Bronchial epithelial cell (primary cell): Measurements from ENCODE around the gene CHKA. TPM values are rescaled to one million over a fixed set of nuclear protein-coding genes. Genes with fewer than 3 reads are reported as not detected.
A peak's percentile ranks its signal among the peaks of the same experiment; 100 is the strongest.

Experiments
- DNase-seq: peaks from one replicate; pipeline ENCODE4 v3.0.0-alpha.2; 2010; ENCODE audit warnings: low read depth
- FAIRE-seq: peaks from 2 replicates; lab custom pipeline; 2011; peaks lifted over from hg19 to GRCh38; lab: Jason Lieb, UNC
- H3K27me3 ChIP-seq: 2 replicates; pipeline ENCODE4 v1.5.1; 2011; ENCODE audit warnings: low read length; ENCODE audit not compliant: control insufficient read depth, insufficient read depth
- H3K36me3 ChIP-seq: 2 replicates; pipeline ENCODE4 v1.5.1; 2011; ENCODE audit warnings: low read length; ENCODE audit not compliant: control insufficient read depth, insufficient read depth
- H3K4me3 ChIP-seq: 2 replicates; pipeline ENCODE4 v1.5.1; 2011; ENCODE audit warnings: mild to moderate bottlenecking, low read depth, low read length, control low read depth
- total RNA-seq: library from RNA; depleted of rRNA; stranded (reverse); fragments of >200 nt; gene quantifications from 2 replicates; pipeline ENCODE4 v1.2.1, GENCODE V29; 2014
- TF ChIP-seq, protein P1 (sequence below): IDR thresholded peaks from 2 replicates; pipeline ENCODE4 v1.5.1; 2011; ENCODE audit warnings: mild to moderate bottlenecking, moderate library complexity, low read length, control low read depth, inconsistent platforms; ENCODE audit not compliant: insufficient read depth, severe bottlenecking

CHKA gene
- total RNA-seq, 1 donor from 2014 or later: 7.4 TPM

DNA sequence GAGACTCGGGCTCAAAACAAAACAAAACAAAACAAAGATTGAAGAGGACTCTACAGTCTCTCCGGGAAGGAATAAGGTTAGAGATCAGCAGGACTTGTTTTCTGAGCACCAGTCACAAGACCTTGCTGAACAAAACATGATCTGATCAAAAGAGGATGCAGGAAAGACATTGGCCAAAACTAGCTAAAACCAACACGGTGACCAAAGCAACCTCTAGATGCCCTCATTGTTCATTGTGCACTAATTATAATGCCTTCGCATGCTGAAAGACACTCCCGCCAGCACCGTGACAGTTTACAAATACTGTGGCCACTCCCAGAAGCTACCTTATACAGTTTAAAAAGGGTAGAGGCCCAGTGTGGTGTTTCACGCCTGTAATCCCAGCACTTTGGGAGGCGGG, 15.7 kb upstream of the CHKA start:
- DNase-seq: no peak
- no peaks in the 10 kb centered on the region for H3K36me3 ChIP-seq
- no peaks in the 10 kb centered on the region for H3K27me3 ChIP-seq
- TF ChIP-seq, protein P1, sequence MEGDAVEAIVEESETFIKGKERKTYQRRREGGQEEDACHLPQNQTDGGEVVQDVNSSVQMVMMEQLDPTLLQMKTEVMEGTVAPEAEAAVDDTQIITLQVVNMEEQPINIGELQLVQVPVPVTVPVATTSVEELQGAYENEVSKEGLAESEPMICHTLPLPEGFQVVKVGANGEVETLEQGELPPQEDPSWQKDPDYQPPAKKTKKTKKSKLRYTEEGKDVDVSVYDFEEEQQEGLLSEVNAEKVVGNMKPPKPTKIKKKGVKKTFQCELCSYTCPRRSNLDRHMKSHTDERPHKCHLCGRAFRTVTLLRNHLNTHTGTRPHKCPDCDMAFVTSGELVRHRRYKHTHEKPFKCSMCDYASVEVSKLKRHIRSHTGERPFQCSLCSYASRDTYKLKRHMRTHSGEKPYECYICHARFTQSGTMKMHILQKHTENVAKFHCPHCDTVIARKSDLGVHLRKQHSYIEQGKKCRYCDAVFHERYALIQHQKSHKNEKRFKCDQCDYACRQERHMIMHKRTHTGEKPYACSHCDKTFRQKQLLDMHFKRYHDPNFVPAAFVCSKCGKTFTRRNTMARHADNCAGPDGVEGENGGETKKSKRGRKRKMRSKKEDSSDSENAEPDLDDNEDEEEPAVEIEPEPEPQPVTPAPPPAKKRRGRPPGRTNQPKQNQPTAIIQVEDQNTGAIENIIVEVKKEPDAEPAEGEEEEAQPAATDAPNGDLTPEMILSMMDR: no peak
- no peak overlapping the region for H3K4me3 ChIP-seq
- FAIRE-seq: no peak

DNA sequence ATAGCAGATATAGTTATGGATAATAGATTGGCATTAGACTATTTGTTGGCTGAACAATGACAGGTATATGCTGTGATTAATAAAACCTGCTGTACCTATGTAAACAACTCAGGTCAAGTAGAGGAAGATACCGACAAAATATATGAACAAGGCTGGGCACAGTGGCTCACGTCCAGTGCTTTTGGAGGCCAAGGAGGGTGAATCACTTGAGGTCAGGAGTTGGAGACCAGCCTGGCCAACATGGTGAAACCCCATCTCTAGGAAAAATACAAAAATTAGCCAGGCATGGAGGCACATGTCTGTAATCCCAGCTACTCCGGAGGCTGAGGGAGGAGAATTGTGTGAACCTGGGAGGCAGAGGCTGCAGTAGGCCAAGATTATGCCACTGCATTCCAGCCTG, 14.0 kb upstream of the CHKA start:
- no peak for DNase-seq

DNA sequence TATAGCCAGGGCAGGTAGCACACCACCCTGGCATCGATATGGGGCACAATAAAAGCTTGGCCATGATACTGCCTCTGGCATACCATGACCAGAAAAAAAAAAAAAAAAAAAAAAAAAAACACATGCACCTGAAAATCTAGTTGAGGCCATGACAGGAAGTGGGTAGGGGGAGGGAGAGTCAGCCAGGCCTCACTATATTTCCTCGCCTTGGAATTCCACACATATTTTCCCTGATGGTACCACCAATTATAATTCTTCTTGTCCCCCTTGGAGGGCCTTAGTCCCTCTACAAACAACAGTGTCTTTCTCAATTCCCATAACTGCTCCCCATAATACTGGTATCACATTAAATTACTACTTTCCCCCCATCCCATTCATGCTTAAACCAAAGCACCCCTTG, 12.6 kb upstream of the CHKA start:
- DNase-seq (no peak), FAIRE-seq (no peak)
- Histone ChIP-seq H3K27me3 (no peaks in the 10 kb centered on the region), H3K36me3 (no peaks in the 10 kb centered on the region), H3K4me3 (no peak overlapping the region)
- TF ChIP-seq, protein P1: no peak

More for the DNA sequence above, 14.0 kb upstream of the CHKA start:
- FAIRE-seq: no peak
- TF ChIP-seq, protein P1: no peak
- H3K27me3 ChIP-seq: no peaks in the 10 kb centered on the region
- no peak overlapping the region for H3K4me3 ChIP-seq
- H3K36me3 ChIP-seq: no peaks in the 10 kb centered on the region

DNA sequence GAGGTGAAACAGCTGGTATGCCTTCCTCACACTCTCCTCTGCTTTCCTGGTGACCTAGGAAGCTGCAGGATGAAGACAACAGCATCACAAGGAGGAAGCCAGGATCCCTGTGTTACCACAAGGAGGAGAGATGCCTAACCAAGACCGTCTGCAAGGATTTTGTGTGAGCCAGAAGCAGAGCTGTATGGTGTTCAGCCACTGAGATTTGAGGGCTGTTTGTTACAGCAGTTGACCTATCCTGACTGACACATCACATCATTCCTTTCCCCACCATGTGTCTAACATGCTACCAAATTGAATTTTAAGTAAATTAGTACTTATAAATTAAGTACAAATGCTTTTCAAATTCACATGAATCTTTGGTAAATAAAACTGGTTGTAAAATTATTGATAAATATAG, 8.9 kb upstream of the CHKA start:
- H3K27me3 ChIP-seq: no peaks in the 10 kb centered on the region
- no peaks in the 10 kb centered on the region for H3K36me3 ChIP-seq
- FAIRE-seq (no peak), DNase-seq (no peak)
- TF ChIP-seq, protein P1: no peak
- H3K4me3 ChIP-seq: no peak overlapping the region

DNA sequence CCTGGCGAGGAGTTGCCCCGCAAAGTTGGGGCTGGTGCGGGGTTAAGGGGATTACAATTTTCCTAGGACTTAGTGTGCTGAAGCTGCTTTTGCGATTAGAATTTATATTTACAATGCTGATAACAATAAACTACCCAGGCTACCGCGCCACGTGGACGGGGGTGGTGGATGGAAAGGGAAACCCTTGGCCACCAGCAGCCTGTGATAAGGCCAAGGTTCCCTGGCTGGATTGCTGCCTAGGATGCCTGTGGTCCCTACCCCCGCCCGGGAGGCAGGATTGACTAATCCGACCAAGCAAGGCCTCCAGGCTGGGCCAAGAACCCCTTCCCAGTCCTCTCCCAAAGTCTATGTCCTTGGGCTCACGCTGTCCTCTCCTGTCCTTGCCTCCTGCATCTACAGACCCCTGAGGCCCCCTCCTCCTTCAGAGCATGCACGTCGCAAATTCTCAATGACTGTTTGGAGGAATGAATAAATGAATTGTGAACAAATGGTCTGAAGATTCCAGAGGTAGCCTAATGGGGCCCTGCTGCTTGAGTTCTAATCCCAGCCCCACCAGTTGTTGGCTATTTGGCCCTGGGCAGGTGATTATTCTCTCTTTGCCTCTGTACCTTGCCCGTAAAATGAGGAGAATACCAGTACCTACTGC, 7.6 kb upstream of the CHKA start:
- no peak for FAIRE-seq
- peak overlapping the region; percentile 32 for H3K4me3 ChIP-seq
- TF ChIP-seq, protein P1: no peak
- no peaks in the 10 kb centered on the region for H3K36me3 ChIP-seq
- H3K27me3 ChIP-seq: no peaks in the 10 kb centered on the region
- DNase-seq: no peak
